Measurements from ENCODE around the gene KCNIP1. TPM values are rescaled to one million over a fixed set of nuclear protein-coding genes. Genes with fewer than 3 reads are reported as not detected.

KCNIP1 gene
- total and polyA plus RNA-seq, 2 of the 8 experiments (the other 6 are each of a cell fraction or from before 2014, with no cell fraction given), result 0.52 to 0.83 TPM

- H3K9ac ChIP-seq (replicated peaks in 1 of 4; ENCODE audit: extremely low read depth in 1 of 4, low read depth in 3 of 4, low read length in 3 of 4), result no peak overlapping the region; a peak in 1 of 7 replicates
- H3K79me2 ChIP-seq (ENCODE audit: control insufficient read depth in 1 of 2, insufficient read depth in 2 of 2, low read length in 2 of 2), result no peaks in the 10 kb centered on the region
- no peak overlapping the region for H2BK20ac ChIP-seq (ENCODE audit: low read length)
- H3K4me3 ChIP-seq (ENCODE audit: extremely low read depth in 1 of 4, insufficient read depth in 2 of 4, low read depth in 3 of 4, low read length in 4 of 4), result no peak overlapping the region
- H2BK15ac ChIP-seq (ENCODE audit: low read length), result peak overlapping the region; percentile 77; the same call in 1 of the 2 replicates
- no peak overlapping the region for H2BK12ac ChIP-seq (ENCODE audit: low read depth, low read length)
- no peak overlapping the region for H4K91ac ChIP-seq (replicated peaks; ENCODE audit: insufficient read length, low read length)
- no peak overlapping the region for H3K23ac ChIP-seq (ENCODE audit: insufficient read length)
- H3K56ac ChIP-seq (replicated peaks; ENCODE audit: insufficient read length, low read depth, low read length), result no peak overlapping the region
- no peaks in the 10 kb centered on the region for H4K20me1 ChIP-seq (replicated peaks in 1 of 2; ENCODE audit: control insufficient read depth in 1 of 2, insufficient read depth in 2 of 2, low read length in 2 of 2)
- H2AK5ac ChIP-seq (ENCODE audit: low read depth, low read length), result no peak overlapping the region
- POLR2A ChIA-PET (ENCODE audit: partially characterized antibody), result interaction anchor here (0.7 kb wide), 1 partner anchor 24 kb away, joined by 3 read pairs; no protein-coding TSS in a partner anchor
- H3K4ac ChIP-seq (replicated peaks; ENCODE audit: insufficient read length, low read depth, low read length), result no peak overlapping the region
- no peak overlapping the region for H3K27ac ChIP-seq (ENCODE audit: low read depth, low read length)
- H2BK5ac ChIP-seq (ENCODE audit: low read depth, low read length), result no peak overlapping the region
- H3K23me2 ChIP-seq (ENCODE audit: low read depth, low read length), result no peaks in the 10 kb centered on the region
- H4K8ac ChIP-seq (ENCODE audit: extremely low read depth, insufficient read depth, low read length), result no peak overlapping the region
- no peak overlapping the region for H2AFZ ChIP-seq (ENCODE audit: low read length)
- H3K27me3 ChIP-seq (replicated peaks in 1 of 4; ENCODE audit: control insufficient read depth in 3 of 4, extremely low read depth in 1 of 4, insufficient read depth in 3 of 4, low read length in 3 of 4), result no peaks in the 10 kb centered on the region
- WGBS, 2 experiments (ENCODE audit: extremely low coverage in 1 of 2, insufficient coverage in 1 of 2, insufficient read length in 1 of 2, insufficient replicate concordance in 2 of 2, low coverage in 1 of 2, low lambda C conversion rate in 2 of 2, missing lambda C conversion rate in 1 of 2), result 92% methylated on average over 3 of the region's 3 CpGs; no CpG with 5 or more reads in 1 of the 2 experiments
- 0 out of 2 replicates have a peak, but pooled peaks have one; percentile 8 for TF ChIP-seq TEAD4 (IDR thresholded peaks at IDR 0.05; ENCODE audit: low read depth, low read length)
- TF ChIP-seq KDM1A (IDR thresholded peaks at IDR 0.05; ENCODE audit: borderline replicate concordance, low read length), result no peak
- no peak overlapping the region for H3K18ac ChIP-seq (ENCODE audit: extremely low read depth, low read length)
- H4K5ac ChIP-seq (ENCODE audit: insufficient read length, low read depth, low read length), result no peak overlapping the region
- H3K14ac ChIP-seq (ENCODE audit: insufficient read length), result no peak overlapping the region
- CTCF ChIA-PET (ENCODE audit: partially characterized antibody), result interaction anchor here (0.6 to 1.9 kb wide), 9 partner anchors 11 to 122 kb away, joined by 3 to 7 read pairs (median 4); no protein-coding TSS in a partner anchor
- no peak overlapping the region for H2BK120ac ChIP-seq (replicated peaks; ENCODE audit: low read depth, low read length)
- H3K4me1 ChIP-seq (replicated peaks in 1 of 4; ENCODE audit: control insufficient read depth in 3 of 4, insufficient read depth in 4 of 4, low read length in 3 of 4), result peaks cover 0 to 11% (median 5%) of the 10 kb centered on the region in 4 experiments; a peak in 3 of 7 replicates
- no peak for FAIRE-seq
- no peaks in the 10 kb centered on the region for H3K9me3 ChIP-seq (ENCODE audit: insufficient read depth in 2 of 2, low read depth in 1 of 2, low read length in 1 of 2)
- no peak overlapping the region; a peak in 1 of 4 replicates for H3K4me2 ChIP-seq (ENCODE audit: insufficient read depth in 1 of 2, low read depth in 2 of 2, low read length in 2 of 2)
- no peaks in the 10 kb centered on the region for H3K36me3 ChIP-seq (ENCODE audit: control insufficient read depth in 2 of 4, insufficient read depth in 4 of 4, low read length in 3 of 4)
- DNase-seq (ENCODE audit: low read depth in 1 of 2, low spot score in 2 of 2), result no peak
- H3K79me1 ChIP-seq (ENCODE audit: low read depth, low read length), result no peaks in the 10 kb centered on the region
These were observed 53.5 kb downstream of the KCNIP1 start for GRCh38 chr5:170557314-170557713.

Measured in H1 (cell line).